MM.1S (cell line): Measurements from ENCODE around the gene RNF34.

Experiments used
- DNase-seq: peaks from one replicate; pipeline ENCODE4 v3.0.0-alpha.2; 2015
- H2AFZ ChIP-seq: fragments of 300-600 bp; sonication (generic); 2 replicates; pipeline ENCODE4 v1.6.0; 2016; ENCODE audit warnings: antibody characterized with exemption, low read length
- H3F3A ChIP-seq: fragments of 300-600 bp; sonication (generic); 2 replicates; pipeline ENCODE4 v1.6.1; 2016; ENCODE audit warnings: mild to moderate bottlenecking, antibody characterized with exemption, low read length, moderate library complexity, mixed read lengths; ENCODE audit not compliant: insufficient read depth
- H3K27ac ChIP-seq: fragments of 300-600 bp; sonication (generic); 2 replicates; pipeline ENCODE4 v1.5.1; 2016; ENCODE audit warnings: mild to moderate bottlenecking, low read length
- H3K27me3 ChIP-seq: fragments of 300-600 bp; sonication (generic); replicated peaks from 2 replicates; pipeline ENCODE4 v1.6.0; 2016; ENCODE audit warnings: low read length; ENCODE audit not compliant: insufficient read depth
- H3K36me3 ChIP-seq: fragments of 300-600 bp; sonication (generic); replicated peaks from 2 replicates; pipeline ENCODE4 v1.6.1; 2016; ENCODE audit warnings: mild to moderate bottlenecking, low read length, mixed read lengths; ENCODE audit not compliant: insufficient read depth
- H3K4me1 ChIP-seq: fragments of 300-600 bp; sonication (generic); 2 replicates; pipeline ENCODE4 v1.6.1; 2016; ENCODE audit warnings: low read length, mixed read lengths
- H3K4me2 ChIP-seq: fragments of 300-600 bp; sonication (generic); 2 replicates; pipeline ENCODE4 v1.6.0; 2016; ENCODE audit warnings: low read depth, low read length
- H3K4me3 ChIP-seq: fragments of 300-600 bp; sonication (generic); 2 replicates; pipeline ENCODE4 v1.5.1; 2016; ENCODE audit warnings: low read length, mixed read lengths
- H3K79me2 ChIP-seq: fragments of 300-600 bp; sonication (generic); 2 replicates; pipeline ENCODE4 v1.6.1; 2016; ENCODE audit warnings: mixed run types, low read length, mixed read lengths
- H3K9ac ChIP-seq: fragments of 300-600 bp; sonication (generic); 2 replicates; pipeline ENCODE4 v1.6.1; 2016; ENCODE audit warnings: low read length, mixed read lengths
- H3K9me2 ChIP-seq: fragments of 300-600 bp; sonication (generic); replicated peaks from 2 replicates; pipeline ENCODE4 v1.6.1; 2016; ENCODE audit warnings: mild to moderate bottlenecking, low read length, mixed read lengths; ENCODE audit not compliant: insufficient read depth
- H3K9me3 ChIP-seq: fragments of 300-600 bp; sonication (generic); replicated peaks from 2 replicates; pipeline ENCODE4 v1.6.1; 2016; ENCODE audit warnings: mild to moderate bottlenecking, low read length, mixed read lengths; ENCODE audit not compliant: insufficient read depth
- H4K20me1 ChIP-seq: fragments of 300-600 bp; sonication (generic); 2 replicates; pipeline ENCODE4 v1.6.1; 2016; ENCODE audit warnings: mild to moderate bottlenecking, low read length, moderate library complexity, mixed read lengths; ENCODE audit not compliant: insufficient read depth
- EZH2 ChIP-seq: fragments of 300-600 bp; sonication (generic); optimal IDR thresholded peaks from 2 replicates; pipeline ENCODE3; 2017; ENCODE audit warnings: low read depth, mild to moderate bottlenecking, antibody characterized with exemption, low read length, mixed read lengths
- EZH2phosphoT487 ChIP-seq: fragments of 300-600 bp; sonication (generic); IDR thresholded peaks from 2 replicates; pipeline ENCODE4 v1.6.1; 2018; ENCODE audit warnings: antibody characterized with exemption, low read length
- TF ChIP-seq, protein P1 (sequence below): fragments of 300-600 bp; sonication (generic); IDR thresholded peaks from 2 replicates; pipeline ENCODE4 v1.5.1; 2016; ENCODE audit warnings: antibody characterized with exemption, low read length, mixed read lengths

RNF34 gene

DNA sequence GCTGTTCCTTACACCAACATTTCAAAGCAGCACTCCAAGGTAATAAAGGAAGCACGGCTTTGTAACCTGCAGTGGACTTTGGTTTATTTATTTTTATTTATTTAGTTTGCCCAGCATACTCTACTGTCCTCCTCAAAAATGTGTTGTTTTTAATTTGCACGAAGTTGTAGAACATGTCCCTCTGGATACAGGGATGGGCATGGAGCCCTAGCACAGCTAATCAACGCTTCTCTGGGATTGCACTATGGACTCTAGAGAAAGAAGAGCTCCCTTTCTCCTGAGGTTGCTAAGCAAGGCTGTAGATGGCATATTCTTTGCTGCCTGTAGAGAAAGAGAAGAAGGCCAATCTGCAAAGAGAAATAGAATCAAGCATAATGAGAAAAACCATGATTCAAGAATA lies 41.8 kb upstream of the RNF34 start:
- no peak overlapping the region for H3K4me2 ChIP-seq
- H2AFZ ChIP-seq, result no peak overlapping the region
- no peaks in the 10 kb centered on the region for H4K20me1 ChIP-seq

DNA sequence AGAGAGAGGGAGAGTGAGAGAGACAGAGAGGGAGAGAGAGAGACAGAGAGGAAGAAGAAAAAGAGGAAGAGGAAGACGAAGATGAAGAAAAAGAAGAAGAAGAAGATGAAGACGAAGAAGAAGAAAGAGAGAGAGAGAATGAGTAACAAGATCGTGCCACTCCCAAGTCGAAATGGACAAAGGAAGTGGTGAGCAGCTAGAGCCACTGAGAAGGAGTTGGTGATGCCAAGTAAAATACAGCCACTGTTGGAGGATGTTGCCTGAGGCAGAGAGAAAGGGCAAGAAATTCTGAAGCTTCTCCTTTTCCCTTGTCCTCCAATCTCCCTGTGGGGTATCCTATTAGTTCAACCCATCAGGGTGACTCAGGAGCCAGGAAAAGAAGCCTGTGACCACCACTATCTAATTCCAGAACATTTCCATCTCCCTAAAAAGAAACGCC lies 35.2 kb upstream of the RNF34 start:
- Histone ChIP-seq H3K27me3 (no peaks in the 10 kb centered on the region), H3K4me2 (no peak overlapping the region), H3K36me3 (no peaks in the 10 kb centered on the region), H3K9ac (no peak overlapping the region), H3K9me3 (no peaks in the 10 kb centered on the region), H2AFZ (no peak overlapping the region), H3K4me1 (no peaks in the 10 kb centered on the region), H3K79me2 (no peaks in the 10 kb centered on the region), H3F3A (no peaks in the 10 kb centered on the region), H3K9me2 (no peaks in the 10 kb centered on the region), H3K4me3 (no peak overlapping the region), H4K20me1 (no peaks in the 10 kb centered on the region), H3K27ac (no peak overlapping the region)
- TF ChIP-seq, protein P1, sequence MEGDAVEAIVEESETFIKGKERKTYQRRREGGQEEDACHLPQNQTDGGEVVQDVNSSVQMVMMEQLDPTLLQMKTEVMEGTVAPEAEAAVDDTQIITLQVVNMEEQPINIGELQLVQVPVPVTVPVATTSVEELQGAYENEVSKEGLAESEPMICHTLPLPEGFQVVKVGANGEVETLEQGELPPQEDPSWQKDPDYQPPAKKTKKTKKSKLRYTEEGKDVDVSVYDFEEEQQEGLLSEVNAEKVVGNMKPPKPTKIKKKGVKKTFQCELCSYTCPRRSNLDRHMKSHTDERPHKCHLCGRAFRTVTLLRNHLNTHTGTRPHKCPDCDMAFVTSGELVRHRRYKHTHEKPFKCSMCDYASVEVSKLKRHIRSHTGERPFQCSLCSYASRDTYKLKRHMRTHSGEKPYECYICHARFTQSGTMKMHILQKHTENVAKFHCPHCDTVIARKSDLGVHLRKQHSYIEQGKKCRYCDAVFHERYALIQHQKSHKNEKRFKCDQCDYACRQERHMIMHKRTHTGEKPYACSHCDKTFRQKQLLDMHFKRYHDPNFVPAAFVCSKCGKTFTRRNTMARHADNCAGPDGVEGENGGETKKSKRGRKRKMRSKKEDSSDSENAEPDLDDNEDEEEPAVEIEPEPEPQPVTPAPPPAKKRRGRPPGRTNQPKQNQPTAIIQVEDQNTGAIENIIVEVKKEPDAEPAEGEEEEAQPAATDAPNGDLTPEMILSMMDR, result no peak
- DNase-seq, result no peak

More for the DNA sequence above, 41.8 kb upstream of the RNF34 start:
- H3K9ac ChIP-seq, result no peak overlapping the region
- H3K27ac ChIP-seq, result no peak overlapping the region
- no peaks in the 10 kb centered on the region for H3K4me1 ChIP-seq
- H3F3A ChIP-seq, result no peaks in the 10 kb centered on the region
- no peaks in the 10 kb centered on the region for H3K9me3 ChIP-seq
- H3K4me3 ChIP-seq, result no peak overlapping the region
- no peaks in the 10 kb centered on the region for H3K9me2 ChIP-seq
- no peak for DNase-seq
- H3K79me2 ChIP-seq, result no peaks in the 10 kb centered on the region
- H3K36me3 ChIP-seq, result no peaks in the 10 kb centered on the region
- TF ChIP-seq EZH2phosphoT487 (no peak), EZH2 (no peak)
- TF ChIP-seq, protein P1, result no peak
- no peaks in the 10 kb centered on the region for H3K27me3 ChIP-seq

GRCh38 chr12:121365416-121366062 lies 34.4 kb upstream of the RNF34 start:
- H4K20me1 ChIP-seq, result no peaks in the 10 kb centered on the region
- H3K36me3 ChIP-seq, result no peaks in the 10 kb centered on the region
- H3F3A ChIP-seq, result no peaks in the 10 kb centered on the region
- H3K27me3 ChIP-seq, result no peaks in the 10 kb centered on the region
- H3K4me1 ChIP-seq, result no peaks in the 10 kb centered on the region
- H3K4me2 ChIP-seq, result no peak overlapping the region
- H3K9me2 ChIP-seq, result no peaks in the 10 kb centered on the region
- H3K79me2 ChIP-seq, result no peaks in the 10 kb centered on the region
- H3K4me3 ChIP-seq, result no peak overlapping the region
- TF ChIP-seq EZH2phosphoT487 (no peak), EZH2 (no peak)
- TF ChIP-seq, protein P1, result no peak
- H3K27ac ChIP-seq, result no peak overlapping the region
- DNase-seq, result no peak
- H2AFZ ChIP-seq, result no peak overlapping the region
- no peak overlapping the region for H3K9ac ChIP-seq
- no peaks in the 10 kb centered on the region for H3K9me3 ChIP-seq
